ENCODE measurements around the gene ANP32A. TPM values are rescaled to one million over a fixed set of nuclear protein-coding genes. Genes with fewer than 3 reads are reported as not detected.

The ANP32A gene
- total and polyA plus RNA-seq, 9 donors, result 29.4 to 158 (median 86.3) TPM

DNA sequence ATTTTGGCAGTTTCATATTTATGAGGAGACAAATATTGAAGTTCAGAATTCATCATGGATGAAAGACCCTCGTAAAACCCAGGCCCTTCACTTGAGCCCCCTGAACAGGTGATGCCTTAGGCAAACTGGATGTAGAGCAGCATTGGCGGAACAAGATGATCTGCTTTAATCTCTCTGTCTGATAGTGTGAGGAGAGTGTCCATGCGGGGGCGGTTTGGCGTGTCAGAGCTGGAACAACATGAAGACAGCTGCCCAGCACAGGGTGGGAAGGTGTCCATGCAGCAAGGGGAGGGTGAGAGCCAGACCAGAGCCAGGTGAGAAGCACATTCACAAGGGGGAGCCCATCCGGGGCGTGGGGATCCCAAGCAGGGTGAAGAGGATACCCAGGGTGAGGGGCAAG is 31.8 kb upstream of the ANP32A start:
- DNase-seq, result no peak
- Histone ChIP-seq H3K27ac (no peak overlapping the region), H3K9me3 (no peaks in the 10 kb centered on the region), H3K4me3 (no peak overlapping the region), H3K36me3 (no peaks in the 10 kb centered on the region), H3K4me1 (ENCODE audit: insufficient read depth) (no peaks in the 10 kb centered on the region), H3K27me3 (no peaks in the 10 kb centered on the region)
- WGBS, 3 donors, result 73 to 86% (median 76%) methylated on average over 7 of the region's 7 CpGs
- intact Hi-C loops (cut with DNase I), result no loop called here
- TF ChIP-seq POLR2A (IDR thresholded peaks at IDR 0.05), result no peak
- TF ChIP-seq EP300 (IDR thresholded peaks at IDR 0.05), result no peak
- TF ChIP-seq, protein P1, sequence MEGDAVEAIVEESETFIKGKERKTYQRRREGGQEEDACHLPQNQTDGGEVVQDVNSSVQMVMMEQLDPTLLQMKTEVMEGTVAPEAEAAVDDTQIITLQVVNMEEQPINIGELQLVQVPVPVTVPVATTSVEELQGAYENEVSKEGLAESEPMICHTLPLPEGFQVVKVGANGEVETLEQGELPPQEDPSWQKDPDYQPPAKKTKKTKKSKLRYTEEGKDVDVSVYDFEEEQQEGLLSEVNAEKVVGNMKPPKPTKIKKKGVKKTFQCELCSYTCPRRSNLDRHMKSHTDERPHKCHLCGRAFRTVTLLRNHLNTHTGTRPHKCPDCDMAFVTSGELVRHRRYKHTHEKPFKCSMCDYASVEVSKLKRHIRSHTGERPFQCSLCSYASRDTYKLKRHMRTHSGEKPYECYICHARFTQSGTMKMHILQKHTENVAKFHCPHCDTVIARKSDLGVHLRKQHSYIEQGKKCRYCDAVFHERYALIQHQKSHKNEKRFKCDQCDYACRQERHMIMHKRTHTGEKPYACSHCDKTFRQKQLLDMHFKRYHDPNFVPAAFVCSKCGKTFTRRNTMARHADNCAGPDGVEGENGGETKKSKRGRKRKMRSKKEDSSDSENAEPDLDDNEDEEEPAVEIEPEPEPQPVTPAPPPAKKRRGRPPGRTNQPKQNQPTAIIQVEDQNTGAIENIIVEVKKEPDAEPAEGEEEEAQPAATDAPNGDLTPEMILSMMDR (IDR thresholded peaks at IDR 0.05), result no peak

DNA sequence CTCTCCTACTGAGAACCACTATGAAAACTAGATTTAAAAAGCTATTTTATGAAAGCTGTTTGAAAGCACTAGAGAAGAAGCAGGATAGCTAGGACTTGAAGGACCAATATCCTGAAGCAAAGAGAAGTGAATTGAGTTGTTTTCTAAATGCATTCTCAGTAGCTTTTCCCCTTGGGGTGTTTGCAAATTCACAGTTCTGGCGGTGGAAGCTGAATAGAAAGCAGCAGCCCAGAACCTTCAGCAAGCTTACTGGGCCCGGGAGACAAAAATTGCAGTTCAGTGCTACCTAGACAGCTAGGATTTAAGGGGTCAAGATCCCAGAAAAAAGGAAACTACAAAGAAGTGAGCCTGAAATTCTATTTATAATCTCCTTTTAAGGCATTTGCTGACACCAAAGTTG is 31.3 kb upstream of the ANP32A start:
- 53 to 80% (median 73%) methylated on average over 2 of the region's 2 CpGs for WGBS, 3 donors
- no peak for DNase-seq
- Histone ChIP-seq H3K4me1 (ENCODE audit: insufficient read depth) (no peaks in the 10 kb centered on the region), H3K4me3 (no peak overlapping the region), H3K27ac (no peak overlapping the region), H3K9me3 (no peaks in the 10 kb centered on the region), H3K27me3 (no peaks in the 10 kb centered on the region), H3K36me3 (no peaks in the 10 kb centered on the region)
- TF ChIP-seq EP300 (IDR thresholded peaks at IDR 0.05), result no peak
- no peak for TF ChIP-seq POLR2A (IDR thresholded peaks at IDR 0.05)
- intact Hi-C loops (cut with DNase I), result no loop called here

DNA sequence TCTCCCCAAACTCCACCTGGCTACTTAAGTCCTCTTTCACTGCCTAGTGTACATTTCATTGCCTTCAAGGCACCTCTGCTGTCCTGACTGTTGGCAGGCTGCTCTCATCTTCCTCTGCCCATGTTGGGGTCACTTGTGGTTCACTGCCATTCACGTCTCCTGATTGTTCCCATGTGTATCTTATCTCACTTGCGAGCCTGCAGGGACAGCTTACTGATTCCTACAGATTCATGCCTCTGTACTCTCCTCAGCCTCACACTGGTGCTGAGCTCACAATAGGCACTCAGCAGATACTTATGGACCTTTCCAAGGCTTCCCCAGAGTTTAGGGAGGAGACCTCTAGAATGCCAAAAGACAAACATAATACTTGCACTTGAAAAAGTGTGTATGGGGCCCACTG is 28.8 kb upstream of the ANP32A start:
- Histone ChIP-seq H3K27ac (no peak overlapping the region), H3K27me3 (no peaks in the 10 kb centered on the region), H3K4me1 (ENCODE audit: insufficient read depth) (no peaks in the 10 kb centered on the region), H3K4me3 (no peak overlapping the region), H3K36me3 (no peaks in the 10 kb centered on the region), H3K9me3 (no peaks in the 10 kb centered on the region)
- intact Hi-C loops (cut with DNase I), result no loop called here
- DNase-seq, result no peak
- no peak for TF ChIP-seq POLR2A (IDR thresholded peaks at IDR 0.05)
- TF ChIP-seq EP300 (IDR thresholded peaks at IDR 0.05), result no peak
- TF ChIP-seq, protein P1 (IDR thresholded peaks at IDR 0.05), result no peak
- WGBS, 3 donors, result 61 to 68% (median 63%) methylated on average over 2 of the region's 2 CpGs

DNA sequence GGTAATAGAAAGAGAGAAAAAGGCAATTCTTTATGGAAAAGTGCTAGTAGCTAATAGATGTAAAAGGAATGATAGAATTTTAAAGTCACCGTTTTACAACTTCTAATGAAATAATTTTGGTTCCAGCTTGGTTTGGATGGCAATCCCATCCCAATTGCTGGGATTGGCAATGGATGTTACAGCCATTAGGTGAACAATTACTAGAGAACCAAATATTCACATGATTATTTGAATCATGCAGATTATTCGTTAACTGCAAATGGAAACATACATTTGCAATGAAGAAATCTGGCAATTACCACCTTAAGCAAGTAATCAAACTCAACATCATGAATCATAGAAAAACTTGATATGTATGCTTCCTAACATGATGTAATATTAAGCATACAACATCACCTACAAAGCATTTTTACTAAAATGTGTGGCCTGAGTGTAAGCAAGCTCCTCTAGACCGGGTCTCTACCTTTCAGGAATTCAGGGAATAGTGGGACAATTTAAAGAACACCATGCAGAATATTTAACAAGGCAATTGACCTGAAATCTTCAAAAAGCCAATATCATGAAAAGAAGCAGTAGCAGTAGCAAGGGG is 26.2 kb upstream of the ANP32A start:
- Histone ChIP-seq H3K27ac (no peak overlapping the region), H3K36me3 (no peaks in the 10 kb centered on the region), H3K27me3 (no peaks in the 10 kb centered on the region), H3K9me3 (no peaks in the 10 kb centered on the region), H3K4me3 (no peak overlapping the region), H3K4me1 (ENCODE audit: insufficient read depth) (peaks cover 3% of the 10 kb centered on the region)
- no peak for DNase-seq
- WGBS, 3 donors, result 95 to 97% (median 95%) methylated on average over 3 of the region's 3 CpGs
- no peak for TF ChIP-seq POLR2A (IDR thresholded peaks at IDR 0.05)
- TF ChIP-seq, protein P1 (IDR thresholded peaks at IDR 0.05), result no peak
- TF ChIP-seq EP300 (IDR thresholded peaks at IDR 0.05), result no peak
- intact Hi-C loops (cut with DNase I), result no loop called here

DNA sequence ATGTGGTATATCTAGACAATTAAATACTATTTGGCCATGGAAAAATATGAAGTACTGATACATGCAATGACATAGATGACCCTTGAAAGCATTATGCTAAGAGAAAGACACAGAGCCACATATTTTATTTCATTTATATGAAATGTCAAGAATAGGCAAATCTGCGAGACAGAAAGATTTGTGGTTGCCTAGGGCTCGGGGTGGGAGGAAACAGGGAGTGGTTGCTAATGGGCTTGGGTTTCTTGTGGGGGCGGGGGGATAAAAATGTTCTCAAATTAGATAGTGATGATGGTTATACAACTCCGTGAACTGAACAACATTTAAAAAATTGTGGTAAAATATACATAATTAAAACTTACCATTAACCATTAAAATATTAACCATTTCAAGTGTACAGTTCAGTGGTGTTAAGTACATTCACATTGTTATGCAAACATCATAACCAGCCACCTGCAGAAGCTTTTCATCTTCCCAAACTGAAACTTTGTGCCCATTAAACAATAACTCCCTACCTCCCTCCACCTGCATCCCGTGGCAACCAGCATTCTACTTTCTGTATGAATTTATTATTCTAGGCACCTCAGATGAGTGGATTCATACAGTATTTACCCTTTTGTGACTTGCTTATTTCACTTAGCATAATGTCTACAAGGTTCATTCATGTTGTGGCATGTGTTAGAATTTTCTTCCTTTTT is 24.3 kb upstream of the ANP32A start:
- no peaks in the 10 kb centered on the region for H3K36me3 ChIP-seq
- H3K27ac ChIP-seq, result no peak overlapping the region
- TF ChIP-seq POLR2A (IDR thresholded peaks at IDR 0.05) (no peak), EP300 (IDR thresholded peaks at IDR 0.05) (no peak)
- TF ChIP-seq, protein P1 (IDR thresholded peaks at IDR 0.05), result no peak
- no peak overlapping the region for H3K4me3 ChIP-seq
- no peaks in the 10 kb centered on the region for H3K9me3 ChIP-seq
- 48 to 51% (median 51%) methylated on average over 5 of the region's 5 CpGs for WGBS, 3 donors
- peaks cover 3% of the 10 kb centered on the region for H3K4me1 ChIP-seq (ENCODE audit: insufficient read depth)
- H3K27me3 ChIP-seq, result no peaks in the 10 kb centered on the region
- intact Hi-C loops (cut with DNase I), result no loop called here
- no peak for DNase-seq
